Measurements from ENCODE around the gene CHCHD10.

The CHCHD10 gene

DNA sequence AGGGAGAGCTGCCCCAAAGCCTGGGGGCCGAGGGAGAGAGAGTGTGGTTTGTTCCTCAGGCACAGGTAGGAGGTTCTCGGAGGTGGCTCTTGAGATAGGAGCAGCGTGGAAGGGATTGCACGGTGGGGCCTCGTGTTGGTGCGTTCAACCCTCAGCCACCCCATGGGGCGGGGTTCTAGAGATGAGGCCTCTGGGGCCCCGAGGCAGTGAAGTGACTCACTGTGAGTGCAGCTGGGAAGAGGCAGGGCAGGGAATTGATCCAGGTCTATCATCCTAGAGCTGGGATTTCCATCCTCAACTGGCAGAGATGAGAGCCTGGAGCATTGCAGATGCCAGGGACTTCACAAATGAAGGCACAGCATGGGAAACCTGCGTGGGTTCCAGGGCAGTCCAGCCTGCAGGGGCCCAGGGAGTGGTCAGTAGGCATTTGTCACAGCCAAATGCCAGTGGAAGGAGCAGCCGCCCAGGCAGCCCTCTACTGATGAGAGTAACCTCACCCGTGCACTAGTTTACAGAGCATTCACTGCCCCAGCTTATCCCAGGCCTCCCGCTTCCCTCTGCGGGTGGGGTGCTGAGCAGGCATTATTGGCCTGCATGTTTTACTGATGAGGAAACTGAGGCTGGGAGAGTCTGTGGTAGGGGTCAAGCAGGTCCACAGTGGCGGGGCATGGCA, 13.9 kb upstream of the CHCHD10 start:
- TF ChIP-seq, protein P1, sequence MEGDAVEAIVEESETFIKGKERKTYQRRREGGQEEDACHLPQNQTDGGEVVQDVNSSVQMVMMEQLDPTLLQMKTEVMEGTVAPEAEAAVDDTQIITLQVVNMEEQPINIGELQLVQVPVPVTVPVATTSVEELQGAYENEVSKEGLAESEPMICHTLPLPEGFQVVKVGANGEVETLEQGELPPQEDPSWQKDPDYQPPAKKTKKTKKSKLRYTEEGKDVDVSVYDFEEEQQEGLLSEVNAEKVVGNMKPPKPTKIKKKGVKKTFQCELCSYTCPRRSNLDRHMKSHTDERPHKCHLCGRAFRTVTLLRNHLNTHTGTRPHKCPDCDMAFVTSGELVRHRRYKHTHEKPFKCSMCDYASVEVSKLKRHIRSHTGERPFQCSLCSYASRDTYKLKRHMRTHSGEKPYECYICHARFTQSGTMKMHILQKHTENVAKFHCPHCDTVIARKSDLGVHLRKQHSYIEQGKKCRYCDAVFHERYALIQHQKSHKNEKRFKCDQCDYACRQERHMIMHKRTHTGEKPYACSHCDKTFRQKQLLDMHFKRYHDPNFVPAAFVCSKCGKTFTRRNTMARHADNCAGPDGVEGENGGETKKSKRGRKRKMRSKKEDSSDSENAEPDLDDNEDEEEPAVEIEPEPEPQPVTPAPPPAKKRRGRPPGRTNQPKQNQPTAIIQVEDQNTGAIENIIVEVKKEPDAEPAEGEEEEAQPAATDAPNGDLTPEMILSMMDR (IDR thresholded peaks at IDR 0.05; ENCODE audit: extremely low read depth, missing control alignments): no peak
- DNase-seq (ENCODE audit: low spot score): no peak

DNA sequence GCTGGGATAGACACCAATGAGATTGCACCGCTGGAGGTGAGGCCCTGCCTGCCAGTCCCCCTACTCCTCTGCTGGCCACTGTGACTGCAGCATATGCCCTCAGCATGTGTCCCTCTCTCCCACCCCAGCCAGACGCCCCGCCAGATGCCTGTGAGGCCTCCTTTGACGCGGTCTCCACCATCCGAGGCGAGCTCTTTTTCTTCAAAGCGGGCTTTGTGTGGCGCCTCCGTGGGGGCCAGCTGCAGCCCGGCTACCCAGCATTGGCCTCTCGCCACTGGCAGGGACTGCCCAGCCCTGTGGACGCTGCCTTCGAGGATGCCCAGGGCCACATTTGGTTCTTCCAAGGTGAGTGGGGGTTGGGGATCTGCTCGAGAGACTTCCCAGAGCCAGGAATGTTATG, 13.3 kb upstream of the CHCHD10 start:
- TF ChIP-seq, protein P1 (IDR thresholded peaks at IDR 0.05; ENCODE audit: extremely low read depth, missing control alignments): no peak
- no peak for DNase-seq (ENCODE audit: low spot score)

DNA sequence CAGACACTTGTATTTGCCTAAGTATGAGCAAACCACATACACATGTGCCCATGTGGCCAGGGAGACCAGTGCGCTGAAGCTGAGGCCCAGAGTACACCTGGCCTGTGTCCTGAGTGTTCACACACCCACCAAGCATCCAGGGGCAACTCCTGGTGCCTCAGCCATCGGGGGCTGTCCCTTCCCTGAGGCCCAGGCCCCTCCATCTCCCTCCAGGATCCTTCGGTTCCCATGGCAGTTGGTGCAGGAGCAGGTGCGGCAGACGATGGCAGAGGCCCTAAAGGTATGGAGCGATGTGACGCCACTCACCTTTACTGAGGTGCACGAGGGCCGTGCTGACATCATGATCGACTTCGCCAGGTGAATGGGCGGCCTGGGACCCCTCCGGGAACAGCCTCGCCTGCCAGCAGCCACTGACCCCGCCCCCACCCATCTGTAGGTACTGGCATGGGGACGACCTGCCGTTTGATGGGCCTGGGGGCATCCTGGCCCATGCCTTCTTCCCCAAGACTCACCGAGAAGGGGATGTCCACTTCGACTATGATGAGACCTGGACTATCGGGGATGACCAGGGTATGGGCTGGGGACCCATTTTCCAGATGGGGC, 12.5 kb upstream of the CHCHD10 start:
- no peak for DNase-seq (ENCODE audit: low spot score)
- TF ChIP-seq, protein P1 (IDR thresholded peaks at IDR 0.05; ENCODE audit: extremely low read depth, missing control alignments): no peak

DNA sequence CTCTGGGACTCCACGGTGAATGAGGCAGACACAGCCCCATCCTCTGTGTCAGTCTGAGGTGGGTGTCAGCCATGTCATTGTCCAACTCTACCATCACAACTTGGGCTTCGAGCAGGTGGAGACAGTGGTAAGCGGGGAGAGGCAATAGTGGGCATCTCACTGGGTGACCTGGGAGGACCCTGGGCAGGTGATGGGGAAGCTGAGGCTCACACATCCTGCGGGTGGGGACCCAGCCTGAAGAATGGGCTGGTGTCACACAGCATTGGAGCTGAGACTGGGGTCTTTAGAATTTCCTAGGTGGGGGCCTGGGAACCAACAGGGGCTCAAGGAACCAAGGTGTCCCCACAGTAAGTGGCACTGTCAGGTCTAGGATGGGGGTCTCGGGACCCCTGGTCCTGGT, 12.0 kb upstream of the CHCHD10 start:
- no peak for DNase-seq (ENCODE audit: low spot score)
- TF ChIP-seq, protein P1 (IDR thresholded peaks at IDR 0.05; ENCODE audit: extremely low read depth, missing control alignments): no peak

DNA sequence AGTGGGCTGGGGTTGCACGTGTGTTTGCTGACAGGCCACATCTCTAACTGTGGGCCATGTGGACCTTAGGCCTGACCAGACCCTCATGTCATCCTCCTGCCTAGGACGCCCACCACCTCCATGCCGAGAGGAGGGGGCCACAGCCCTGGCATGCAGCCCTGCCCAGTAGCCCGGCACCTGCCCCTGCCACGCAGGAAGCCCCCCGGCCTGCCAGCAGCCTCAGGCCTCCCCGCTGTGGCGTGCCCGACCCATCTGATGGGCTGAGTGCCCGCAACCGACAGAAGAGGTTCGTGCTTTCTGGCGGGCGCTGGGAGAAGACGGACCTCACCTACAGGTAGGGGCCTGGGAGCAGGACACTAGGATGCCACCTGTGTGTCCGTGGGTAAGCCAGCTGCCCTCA, 11.3 kb upstream of the CHCHD10 start:
- TF ChIP-seq, protein P1 (IDR thresholded peaks at IDR 0.05; ENCODE audit: extremely low read depth, missing control alignments): no peak
- no peak for DNase-seq (ENCODE audit: low spot score)

DNA sequence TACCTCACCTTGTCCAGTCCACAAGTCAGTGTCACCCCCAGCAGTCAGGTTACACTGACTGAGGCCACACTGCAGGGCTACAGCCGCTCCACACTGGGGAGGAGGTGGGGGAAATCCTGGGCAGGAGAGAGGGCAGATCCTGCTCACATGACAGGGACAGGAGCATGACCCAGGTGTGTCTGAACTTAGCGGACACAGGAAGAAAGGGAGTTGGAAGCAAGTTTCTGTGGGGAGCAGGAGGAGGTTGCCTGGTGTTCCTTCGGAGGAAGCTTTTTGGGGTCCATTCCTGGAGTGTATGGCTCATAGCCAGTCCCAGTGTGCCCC, 10.8 kb upstream of the CHCHD10 start:
- TF ChIP-seq, protein P1 (IDR thresholded peaks at IDR 0.05; ENCODE audit: extremely low read depth, missing control alignments): no peak
- DNase-seq (ENCODE audit: low spot score): peak; percentile 19

DNA sequence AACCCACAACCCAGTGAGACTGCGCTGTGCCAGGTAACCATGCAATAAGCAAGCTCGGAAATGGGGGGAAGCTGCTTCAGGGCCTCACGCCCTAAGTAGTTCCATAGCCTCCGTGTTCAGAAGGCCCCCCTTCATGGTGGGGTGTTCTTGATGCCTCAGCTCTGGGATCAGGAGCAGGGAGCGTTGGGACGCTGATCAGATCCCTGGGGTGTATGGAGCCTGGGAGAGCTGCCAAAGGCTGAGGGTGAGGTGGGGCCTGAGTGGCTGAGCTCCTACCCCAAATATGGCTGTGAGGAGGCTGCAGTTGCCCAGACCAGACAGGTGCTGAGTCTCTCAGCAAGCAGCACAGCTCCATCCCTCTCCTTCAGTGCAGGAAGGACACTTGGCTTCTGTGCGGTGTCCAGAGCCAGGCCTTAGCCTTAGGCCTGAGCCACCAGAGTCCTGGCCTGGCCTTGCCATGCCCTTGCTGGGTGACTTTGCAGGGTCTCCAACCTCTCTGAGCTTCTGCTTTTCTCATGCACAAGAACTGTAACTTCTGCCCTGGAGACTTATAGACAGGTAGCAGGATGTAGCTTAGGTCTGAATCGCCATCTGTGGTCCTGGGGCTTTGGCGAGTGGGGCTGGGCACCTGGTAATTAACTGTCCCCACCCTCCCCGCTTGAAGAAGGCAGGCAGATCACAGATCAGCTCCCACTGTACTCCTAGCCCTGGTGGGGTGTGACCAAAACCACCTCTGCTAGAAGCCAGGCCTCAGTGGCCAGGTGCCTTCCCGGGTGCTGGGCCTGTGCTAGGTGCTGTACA, 10.2 kb upstream of the CHCHD10 start:
- DNase-seq (ENCODE audit: low spot score): no peak
- TF ChIP-seq, protein P1 (IDR thresholded peaks at IDR 0.05; ENCODE audit: extremely low read depth, missing control alignments): no peak
